ENCODE results near the gene CTNNBL1.

- TF ChIP-seq YY1 (IDR thresholded peaks at IDR 0.05; ENCODE audit: extremely low read depth, insufficient replicate concordance, low read depth, low read length) (no peak), CTCF (IDR thresholded peaks at IDR 0.05 in 2 of 3, conservative IDR thresholded peaks at IDR 0.05 in 1 of 3; ENCODE audit: borderline replicate concordance in 1 of 3, insufficient read depth in 1 of 3, low read depth in 2 of 3, low read length in 2 of 3) (no peak), ZFX (IDR thresholded peaks at IDR 0.05) (no peak), JUND (IDR thresholded peaks at IDR 0.05) (no peak), REST (IDR thresholded peaks at IDR 0.05; ENCODE audit: low read depth) (no peak)
These were observed 122.9 kb downstream of the CTNNBL1 start for GRCh38 chr20:37816726-37817125.

All from HCT116 (cell line).